GM12872 (cell line): ENCODE measurements around the gene METTL26.

ENCODE experiments used
- TF ChIP-seq, protein P1 (sequence below): IDR thresholded peaks from 3 replicates; pipeline ENCODE4 v1.5.1; 2011; ENCODE audit warnings: low read depth, mild to moderate bottlenecking, low read length, moderate library complexity; ENCODE audit not compliant: insufficient read depth

METTL26 gene

GRCh38 chr16:642189-643049, 6.3 kb upstream of the METTL26 start:
- TF ChIP-seq, protein P1, sequence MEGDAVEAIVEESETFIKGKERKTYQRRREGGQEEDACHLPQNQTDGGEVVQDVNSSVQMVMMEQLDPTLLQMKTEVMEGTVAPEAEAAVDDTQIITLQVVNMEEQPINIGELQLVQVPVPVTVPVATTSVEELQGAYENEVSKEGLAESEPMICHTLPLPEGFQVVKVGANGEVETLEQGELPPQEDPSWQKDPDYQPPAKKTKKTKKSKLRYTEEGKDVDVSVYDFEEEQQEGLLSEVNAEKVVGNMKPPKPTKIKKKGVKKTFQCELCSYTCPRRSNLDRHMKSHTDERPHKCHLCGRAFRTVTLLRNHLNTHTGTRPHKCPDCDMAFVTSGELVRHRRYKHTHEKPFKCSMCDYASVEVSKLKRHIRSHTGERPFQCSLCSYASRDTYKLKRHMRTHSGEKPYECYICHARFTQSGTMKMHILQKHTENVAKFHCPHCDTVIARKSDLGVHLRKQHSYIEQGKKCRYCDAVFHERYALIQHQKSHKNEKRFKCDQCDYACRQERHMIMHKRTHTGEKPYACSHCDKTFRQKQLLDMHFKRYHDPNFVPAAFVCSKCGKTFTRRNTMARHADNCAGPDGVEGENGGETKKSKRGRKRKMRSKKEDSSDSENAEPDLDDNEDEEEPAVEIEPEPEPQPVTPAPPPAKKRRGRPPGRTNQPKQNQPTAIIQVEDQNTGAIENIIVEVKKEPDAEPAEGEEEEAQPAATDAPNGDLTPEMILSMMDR = no peak

DNA sequence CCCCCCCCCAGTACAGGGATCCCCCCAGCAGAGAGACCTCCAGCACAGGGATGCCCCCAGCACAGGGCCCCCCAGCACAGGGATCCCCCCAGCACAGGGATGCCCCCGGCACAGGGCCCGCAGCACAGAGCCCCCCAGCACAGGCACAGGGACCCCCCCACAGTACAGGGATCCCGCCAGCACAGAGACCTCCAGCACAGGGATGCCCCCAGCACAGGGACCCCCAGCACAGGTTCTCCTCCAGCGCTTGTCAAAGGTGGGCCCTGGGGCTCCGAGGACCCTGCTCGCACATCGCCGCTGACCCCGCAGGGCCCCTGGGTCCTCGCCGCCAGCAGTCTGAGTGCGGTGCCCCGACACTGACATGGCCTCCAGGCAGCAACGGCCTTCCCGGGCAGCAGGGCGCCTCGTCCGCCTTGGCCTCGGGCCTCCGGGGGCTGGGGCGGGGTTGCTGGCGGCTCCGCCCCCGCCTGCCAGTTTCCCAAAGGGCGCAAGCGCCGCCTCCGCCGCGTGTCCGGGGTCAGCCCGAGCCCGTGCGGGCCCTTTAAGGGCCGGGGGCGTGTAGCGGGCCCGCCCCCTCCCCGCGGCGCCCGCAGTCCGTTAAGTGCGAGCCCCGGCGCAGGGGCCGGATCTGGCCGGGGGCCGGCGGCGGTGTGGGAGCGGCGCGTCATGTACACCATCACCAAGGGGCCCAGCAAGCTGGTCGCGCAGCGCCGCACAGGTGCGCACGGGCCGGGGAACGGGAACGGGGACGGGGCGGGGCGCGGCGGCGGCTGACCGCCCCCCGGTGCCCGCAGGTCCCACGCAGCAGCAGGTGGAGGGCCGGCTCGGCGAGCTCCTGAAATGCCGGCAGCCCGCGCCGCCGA, 5.5 kb upstream of the METTL26 start, which contains the start of gene MCRIP2:
Gene MCRIP2, plus strand, starts transcription at position 503 of the 863 bp plus-strand sequence. Its CDS starts 164 bp downstream, at position 667.
- TF ChIP-seq, protein P1 = no peak

GRCh38 chr16:640614-641013, 4.5 kb upstream of the METTL26 start:
- TF ChIP-seq, protein P1 = no peak

GRCh38 chr16:638836-639235, 2.7 kb upstream of the METTL26 start:
- TF ChIP-seq, protein P1 = no peak

DNA sequence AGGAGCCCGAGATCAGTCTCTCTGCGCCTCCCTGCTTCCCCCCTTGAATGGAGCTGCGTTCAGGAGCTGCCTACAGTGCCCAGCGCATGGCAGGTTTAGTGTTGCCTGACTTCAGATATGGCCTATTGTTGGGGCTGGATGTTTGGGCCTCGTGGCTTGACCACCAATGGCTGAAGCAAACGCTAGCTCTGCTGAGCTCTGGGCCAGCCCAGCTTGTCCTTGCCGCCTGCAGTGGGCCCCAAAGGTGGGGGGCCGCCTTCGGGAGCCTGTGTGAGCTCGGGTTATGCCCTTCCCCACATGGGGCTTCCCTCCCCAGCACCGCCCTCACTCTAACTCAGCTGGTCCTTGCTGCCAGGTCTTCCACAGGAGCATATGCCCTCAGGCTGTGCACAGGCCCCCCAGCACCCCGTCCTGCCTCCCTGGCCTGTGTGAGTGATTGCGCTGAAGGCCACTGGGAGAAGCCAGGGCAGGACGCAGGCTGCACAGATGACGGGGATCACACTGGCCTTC, 2.0 kb upstream of the METTL26 start:
- TF ChIP-seq, protein P1 = no peak

DNA sequence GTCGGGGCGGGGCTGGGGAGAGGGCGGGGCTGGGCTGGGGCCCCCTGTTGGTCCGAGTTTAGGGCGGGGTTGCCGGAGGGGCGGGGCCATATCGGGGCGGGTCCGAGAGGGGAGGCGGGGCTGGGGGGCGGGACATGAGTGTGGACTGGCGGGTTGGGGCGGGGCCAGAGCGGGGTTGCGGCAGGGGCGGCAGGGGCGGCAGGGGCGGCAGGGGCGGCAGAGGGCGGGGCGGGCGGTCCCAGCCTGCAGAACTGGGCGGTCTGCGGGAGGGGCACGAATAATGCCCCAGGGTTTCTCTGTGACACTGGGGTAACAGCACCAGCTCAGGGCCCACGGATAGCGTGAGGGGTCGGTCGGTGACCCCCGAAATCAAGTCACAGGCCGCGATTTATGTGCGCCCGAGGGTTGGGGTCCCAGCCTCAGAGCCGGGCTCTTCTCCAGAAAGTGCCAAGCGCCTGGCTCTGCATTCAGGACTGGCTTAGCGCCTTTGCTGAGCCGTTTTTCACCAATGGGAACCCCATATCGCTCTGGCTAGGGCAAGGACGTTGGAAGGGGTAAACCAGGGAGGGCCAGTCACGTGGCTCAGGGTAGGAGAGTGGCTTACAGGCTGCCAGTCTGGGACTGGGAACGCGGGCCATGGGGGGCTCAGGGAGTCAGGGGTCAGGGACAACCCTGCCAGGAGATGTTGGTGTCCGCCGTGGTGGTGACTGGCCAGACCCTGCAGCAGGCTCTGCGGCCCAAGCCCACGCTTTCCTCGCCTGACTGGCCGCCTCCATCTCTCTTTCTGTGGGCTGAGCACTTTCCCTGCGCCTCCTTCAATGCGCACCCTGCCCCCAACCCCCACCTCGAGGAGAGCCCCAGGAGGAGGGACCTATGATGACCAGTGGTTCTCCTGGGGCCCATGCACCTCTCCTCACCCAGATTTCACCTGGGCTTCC, 1.2 kb upstream of the METTL26 start:
- TF ChIP-seq, protein P1 = no peak
